Activated naive CD8-positive, alpha-beta T cell treated with anti-CD3 and anti-CD28 coated beads, Interleukin-2, amount 10 ng/mL, durations not matched to agents 7 days and 5 days (primary cell): ENCODE data around the gene GTF2B. TPM values are rescaled to one million over a fixed set of nuclear protein-coding genes. Genes with fewer than 3 reads are reported as not detected.
A peak's percentile ranks its signal among the peaks of the same experiment; 100 is the strongest.
"Not testable (repeated sequence)": the region's sequence is repeated elsewhere in the genome, so short reads cannot be mapped to it uniquely, and the experiment has no call there.

Experiments
- ATAC-seq: fragments of 150-1000 bp; cut with Tn5 transposase; one replicate; pipeline ENCODE4 v1.10.0; 2021; ENCODE audit warnings: low read depth, moderate library complexity
- POLR2A ChIA-PET: fragments of 350-600 bp; sonication (Branson Sonifier 250); formaldehyde crosslinking; loops from one replicate; lab custom pipeline; 2021; ENCODE audit warnings: antibody characterized with exemption; lab: Charles Lee
- DNase-seq: peaks from one replicate; pipeline ENCODE4 v3.0.0; 2021
- H3K27ac Mint-ChIP-seq: one replicate; pipeline ENCODE4 v1.8.0; 2022; ENCODE audit warnings: mild to moderate bottlenecking, mixed read lengths
- H3K27me3 Mint-ChIP-seq: one replicate; pipeline ENCODE4 v1.8.0; 2022; ENCODE audit warnings: mild to moderate bottlenecking, moderate library complexity, mixed read lengths
- H3K36me3 Mint-ChIP-seq: one replicate; pipeline ENCODE4 v1.8.0; 2021; ENCODE audit warnings: mild to moderate bottlenecking, mixed read lengths
- H3K4me1 Mint-ChIP-seq: one replicate; pipeline ENCODE4 v1.8.0; 2021; ENCODE audit warnings: mixed read lengths
- H3K4me3 Mint-ChIP-seq: one replicate; pipeline ENCODE4 v1.8.0; 2022; ENCODE audit warnings: mild to moderate bottlenecking, moderate library complexity, mixed read lengths
- H3K9me3 Mint-ChIP-seq: one replicate; pipeline ENCODE4 v1.8.0; 2021; ENCODE audit warnings: mixed read lengths
- total RNA-seq, 2 experiments: library from RNA; stranded (reverse); gene quantifications; one replicate each; pipeline ENCODE4 v1.2.3, GENCODE V29; 2021

GTF2B gene
- total RNA-seq, 2 experiments from 2014 or later = 40.2 to 41.7 TPM

DNA sequence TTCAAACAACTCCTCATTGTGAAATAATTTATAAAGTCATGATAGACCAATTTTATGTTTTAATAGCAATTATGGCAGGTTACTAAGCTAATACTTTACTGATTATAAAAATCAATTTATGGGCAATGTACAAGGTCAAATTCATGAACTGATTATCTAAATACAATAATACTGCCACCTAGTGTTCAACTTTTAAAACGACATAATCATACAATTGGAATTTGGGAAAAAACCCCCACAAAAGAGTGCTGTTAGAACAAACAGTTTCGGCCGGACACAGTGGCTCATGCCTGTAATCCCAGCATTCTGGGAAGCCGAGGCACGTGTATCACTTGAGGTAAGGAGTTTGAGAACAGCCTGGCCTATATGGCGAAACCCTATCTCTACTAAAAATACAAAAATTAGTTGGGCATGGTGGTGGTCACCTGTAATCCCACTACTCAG is 14.0 kb downstream of the GTF2B start:
- Mint-ChIP-seq H3K9me3 (no peaks in the 10 kb centered on the region), H3K36me3 (peaks cover 14% of the 10 kb centered on the region), H3K27me3 (no peaks in the 10 kb centered on the region), H3K4me3 (no peak overlapping the region), H3K27ac (no peak overlapping the region), H3K4me1 (peaks cover 20% of the 10 kb centered on the region)
- DNase-seq = no peak
- POLR2A ChIA-PET = interaction anchor here (0.7 kb wide), 1 partner anchor 11 kb away, joined by 3 read pairs; no protein-coding TSS in a partner anchor
- no peak for ATAC-seq

DNA sequence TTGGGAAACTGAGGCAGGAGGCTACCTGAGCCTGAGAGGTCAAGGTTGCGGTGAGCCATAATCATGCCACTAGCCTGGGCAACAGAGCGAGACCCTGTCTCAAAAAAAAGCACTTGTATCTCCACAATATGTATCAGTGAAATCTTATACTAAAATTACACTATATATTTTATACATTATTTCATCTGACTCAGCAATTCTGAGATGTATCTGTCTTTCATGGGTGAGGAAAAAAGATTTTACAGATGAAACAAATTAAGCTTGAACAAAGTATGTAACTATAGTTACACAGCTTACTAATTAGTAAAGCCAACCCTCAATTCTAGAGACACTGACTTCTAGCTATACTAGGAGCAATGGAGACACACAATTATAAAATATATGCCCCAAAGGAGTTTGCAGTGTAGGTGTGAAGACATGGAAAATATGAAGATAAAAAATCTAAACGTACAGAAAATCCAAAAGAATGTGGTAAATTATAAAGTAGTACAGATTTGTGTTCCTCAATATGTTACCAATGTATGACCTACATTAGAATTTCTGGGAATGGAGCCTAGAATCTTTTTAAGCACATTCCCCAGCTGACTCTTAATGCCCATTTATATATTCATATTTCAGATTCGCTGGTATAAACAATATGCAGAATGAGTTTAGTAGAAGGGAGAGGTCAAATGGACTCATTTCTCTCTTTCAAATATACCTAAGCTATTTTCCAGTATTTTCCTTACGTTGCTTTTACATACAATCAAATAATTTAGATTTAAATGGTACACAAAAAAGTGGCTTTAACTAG is 14.6 kb downstream of the GTF2B start:
- Mint-ChIP-seq H3K9me3 (no peaks in the 10 kb centered on the region), H3K4me1 (peaks cover 17% of the 10 kb centered on the region), H3K27me3 (no peaks in the 10 kb centered on the region), H3K27ac (no peak overlapping the region), H3K4me3 (no peak overlapping the region), H3K36me3 (peaks cover 14% of the 10 kb centered on the region)
- POLR2A ChIA-PET = interaction anchor here (0.7 kb wide), 1 partner anchor 12 kb away, joined by 3 read pairs; no protein-coding TSS in a partner anchor
- DNase-seq = no peak
- no peak for ATAC-seq

DNA sequence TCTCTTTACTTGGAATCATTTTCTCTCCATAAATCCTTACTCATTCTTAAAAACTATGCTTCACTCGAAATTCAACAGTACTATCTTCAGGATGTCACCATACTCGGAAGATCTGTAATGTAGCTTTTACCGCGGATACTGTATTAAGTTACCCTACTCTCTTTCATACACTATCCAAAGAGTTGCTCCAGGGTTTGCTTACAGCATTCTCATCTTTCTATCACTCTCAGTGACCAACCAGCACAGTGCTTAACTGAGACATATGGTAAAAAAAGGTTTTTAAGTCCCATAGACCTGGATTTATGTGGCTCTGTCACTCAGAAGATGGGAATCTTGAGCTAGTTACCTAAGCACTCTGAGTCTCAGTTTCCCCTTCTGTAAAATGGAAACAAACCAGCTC is 15.8 kb downstream of the GTF2B start:
- Mint-ChIP-seq H3K27me3 (no peaks in the 10 kb centered on the region), H3K4me1 (peaks cover 17% of the 10 kb centered on the region), H3K27ac (no peak overlapping the region), H3K9me3 (no peaks in the 10 kb centered on the region), H3K36me3 (peaks cover 18% of the 10 kb centered on the region), H3K4me3 (no peak overlapping the region)
- ATAC-seq (no peak), DNase-seq (no peak)
- POLR2A ChIA-PET = no interaction called here

DNA sequence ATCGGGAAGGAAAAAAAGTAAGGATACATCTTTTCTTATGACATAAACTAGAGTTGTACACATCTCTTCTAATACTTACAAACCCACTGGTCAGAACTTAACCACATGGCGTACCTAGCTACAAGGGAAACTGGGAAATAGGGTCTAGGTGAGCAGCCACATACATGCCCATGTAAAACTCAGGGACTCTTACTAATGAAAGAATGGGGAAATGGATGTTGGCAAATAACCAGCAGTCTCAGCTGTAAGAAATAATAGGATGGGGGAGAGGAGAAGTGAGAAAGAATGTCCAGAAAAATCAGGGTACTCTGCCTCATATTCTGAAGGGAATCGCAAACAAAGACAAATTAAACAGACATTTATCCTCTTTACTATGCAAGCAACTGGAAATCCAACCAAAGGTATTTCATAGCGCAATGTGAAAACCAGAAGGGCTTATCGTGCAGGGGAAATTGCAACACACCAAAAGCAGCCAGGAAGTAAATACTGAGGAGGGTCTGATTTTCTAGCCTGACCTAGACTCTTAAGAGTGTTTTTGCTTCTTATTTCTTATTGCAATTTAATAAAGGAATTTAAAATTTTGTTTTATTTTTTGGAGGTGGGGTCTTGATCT is 17.5 kb downstream of the GTF2B start:
- Mint-ChIP-seq H3K36me3 (peaks cover 19% of the 10 kb centered on the region), H3K27me3 (no peaks in the 10 kb centered on the region), H3K4me1 (peaks cover 20% of the 10 kb centered on the region), H3K27ac (no peak overlapping the region), H3K9me3 (no peaks in the 10 kb centered on the region), H3K4me3 (no peak overlapping the region)
- POLR2A ChIA-PET = interaction anchor here (0.7 kb wide), 1 partner anchor 20 kb away, joined by 7 read pairs; no protein-coding TSS in a partner anchor
- no peak for ATAC-seq
- no peak for DNase-seq

DNA sequence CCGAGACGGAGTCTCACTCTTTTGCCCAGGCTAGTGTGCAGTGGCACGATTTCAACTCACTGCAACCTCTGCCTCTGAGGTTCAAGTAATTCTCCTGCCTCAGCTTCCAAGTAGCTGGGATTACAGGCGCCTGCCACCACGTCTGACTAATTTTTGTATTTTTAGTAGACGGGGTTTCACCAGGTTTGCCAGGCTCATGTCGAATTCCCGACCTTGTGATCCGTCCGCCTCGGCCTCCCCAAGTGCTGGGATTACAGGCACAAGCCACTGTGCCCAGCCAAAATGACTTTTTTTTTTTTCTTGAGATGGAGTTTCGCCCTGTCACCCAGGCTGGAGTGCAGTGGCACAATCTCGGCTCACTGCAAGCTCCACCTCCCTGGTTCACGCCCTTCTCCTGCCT is 21.7 kb downstream of the GTF2B start:
- H3K4me1 Mint-ChIP-seq = peaks cover 24% of the 10 kb centered on the region
- H3K4me3 Mint-ChIP-seq, POLR2A ChIA-PET, H3K27ac Mint-ChIP-seq, H3K9me3 Mint-ChIP-seq, DNase-seq, H3K27me3 Mint-ChIP-seq, ATAC-seq: not testable (repeated sequence)
- peaks cover 26% of the 10 kb centered on the region for H3K36me3 Mint-ChIP-seq

DNA sequence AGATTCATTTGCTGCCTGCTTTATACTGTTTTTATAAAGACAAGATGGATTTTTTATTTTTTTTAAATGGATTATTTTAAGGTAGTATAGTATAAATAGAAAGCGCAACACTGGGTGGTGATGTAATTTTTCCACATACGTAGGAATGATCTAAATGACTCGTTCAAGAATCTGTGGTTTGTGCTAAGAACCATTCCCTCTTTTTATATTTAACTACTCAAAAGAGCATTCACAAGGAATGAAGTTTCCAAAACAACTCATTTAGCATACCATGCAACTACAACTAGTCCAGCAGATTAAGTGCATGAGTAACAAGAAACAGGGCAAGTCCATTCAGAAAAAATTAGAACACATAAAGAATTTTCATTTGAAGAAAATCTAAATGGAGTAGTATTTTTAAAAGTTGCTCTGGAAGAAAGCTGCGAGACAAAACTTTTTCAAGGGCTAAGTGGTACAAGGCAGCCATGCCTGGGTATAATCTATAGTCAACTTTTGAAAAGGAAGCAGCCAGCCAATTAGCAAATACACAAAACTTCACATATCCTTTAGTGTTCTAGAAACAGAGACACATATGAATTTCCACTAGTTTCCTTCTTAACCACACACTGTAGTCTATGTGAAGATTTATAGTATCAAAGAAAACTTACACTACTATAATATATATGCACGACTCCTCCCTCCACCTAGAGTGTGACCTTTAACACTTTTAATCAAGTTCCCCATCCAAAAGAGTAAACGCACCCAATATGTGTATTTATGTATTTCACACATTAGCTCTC is 23.4 kb downstream of the GTF2B start:
- ATAC-seq (peak; percentile 45), DNase-seq (no peak)
- no peak overlapping the region for H3K4me3 Mint-ChIP-seq
- peaks cover 16% of the 10 kb centered on the region for H3K4me1 Mint-ChIP-seq
- H3K27ac Mint-ChIP-seq = no peak overlapping the region
- no peaks in the 10 kb centered on the region for H3K27me3 Mint-ChIP-seq
- POLR2A ChIA-PET = no interaction called here
- peaks cover 28% of the 10 kb centered on the region for H3K36me3 Mint-ChIP-seq
- no peaks in the 10 kb centered on the region for H3K9me3 Mint-ChIP-seq

DNA sequence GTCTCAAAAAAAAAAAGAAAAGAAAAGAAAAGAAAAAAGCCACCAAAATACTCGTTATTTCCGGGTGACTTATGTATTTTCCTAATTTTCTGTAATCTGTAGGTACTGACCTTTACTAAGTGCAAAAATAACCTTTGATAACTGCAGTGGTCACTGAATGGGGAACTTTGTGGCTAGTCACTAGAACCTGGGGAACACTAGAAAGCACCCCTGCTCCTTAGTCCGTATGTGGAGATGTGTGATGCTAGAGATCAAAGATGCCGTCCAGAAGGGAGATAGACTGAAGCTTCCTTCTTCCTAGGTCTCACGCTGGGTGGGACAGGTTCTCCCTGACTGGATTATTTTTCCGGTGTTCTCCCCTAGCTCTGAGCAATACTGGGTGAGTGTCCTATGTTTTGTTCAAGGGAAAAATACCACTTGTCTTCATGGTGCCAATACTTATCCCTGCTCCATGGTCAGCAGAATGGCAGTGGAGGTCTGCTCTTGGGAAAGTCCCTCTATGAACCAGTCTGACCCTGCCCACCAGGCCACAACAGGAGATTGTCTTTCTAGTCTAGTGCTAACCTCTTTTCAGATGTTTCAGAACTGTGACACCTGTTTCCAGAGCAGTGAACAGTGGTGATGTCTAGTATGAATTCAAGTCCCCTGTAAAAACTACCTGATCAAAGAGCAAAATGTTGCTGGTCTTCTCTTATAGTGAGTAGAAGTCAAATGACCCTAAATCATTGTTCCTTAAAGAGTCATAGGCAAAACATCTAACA is 39.9 kb downstream of the GTF2B start:
- no peaks in the 10 kb centered on the region for H3K27me3 Mint-ChIP-seq
- H3K27ac Mint-ChIP-seq = no peak overlapping the region
- H3K9me3 Mint-ChIP-seq = no peaks in the 10 kb centered on the region
- H3K4me1 Mint-ChIP-seq = peaks cover 1% of the 10 kb centered on the region
- peaks cover 23% of the 10 kb centered on the region for H3K36me3 Mint-ChIP-seq
- POLR2A ChIA-PET = interaction anchor here (0.7 kb wide), 1 partner anchor 141 kb away, joined by 3 read pairs; no protein-coding TSS in a partner anchor
- DNase-seq (no peak), ATAC-seq (no peak)
- H3K4me3 Mint-ChIP-seq = no peak overlapping the region

DNA sequence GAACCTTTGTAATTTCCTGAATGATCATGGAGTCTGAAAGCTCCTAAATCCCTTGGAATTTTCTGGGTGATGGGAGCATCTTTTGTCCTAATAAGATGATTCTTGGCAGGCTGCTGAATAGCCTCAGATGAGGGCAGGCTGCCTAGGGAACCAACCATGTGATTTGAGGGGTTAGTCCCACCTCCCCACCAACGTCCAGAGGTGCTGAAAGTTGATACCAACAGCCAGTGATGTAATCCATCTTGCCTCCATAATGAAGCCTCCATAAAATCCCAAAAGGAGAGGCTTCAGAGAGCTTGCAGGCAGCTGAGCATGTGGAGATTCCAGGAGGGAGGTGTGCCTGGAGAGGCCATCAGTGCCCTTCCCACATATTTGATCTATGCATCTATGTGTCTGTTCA is 43.7 kb downstream of the GTF2B start:
- H3K27me3 Mint-ChIP-seq = no peaks in the 10 kb centered on the region
- no peak overlapping the region for H3K27ac Mint-ChIP-seq
- no peak for ATAC-seq
- no peak overlapping the region for H3K4me3 Mint-ChIP-seq
- peaks cover 11% of the 10 kb centered on the region for H3K36me3 Mint-ChIP-seq
- no peak for DNase-seq
- H3K9me3 Mint-ChIP-seq = no peaks in the 10 kb centered on the region
- no peaks in the 10 kb centered on the region for H3K4me1 Mint-ChIP-seq
- POLR2A ChIA-PET = no interaction called here

DNA sequence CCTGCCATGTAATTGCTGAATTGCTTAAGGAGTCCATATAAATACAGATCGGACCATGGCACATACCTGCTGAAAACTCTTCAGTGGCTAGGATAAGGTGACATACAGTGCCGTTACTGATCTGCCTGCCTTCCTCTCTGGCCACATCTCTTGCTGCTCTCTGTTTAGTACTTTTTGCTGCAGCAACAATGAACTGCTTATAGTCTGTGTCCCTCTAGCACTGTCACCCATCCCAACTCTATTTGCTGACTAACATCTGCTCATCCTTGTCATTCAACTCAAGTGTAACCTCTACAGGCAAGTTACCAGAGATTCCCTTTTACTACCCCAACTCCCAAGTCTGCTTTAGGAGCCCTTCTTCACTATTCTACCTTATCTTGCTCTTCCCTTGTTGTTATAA is 65.6 kb downstream of the GTF2B start:
- Mint-ChIP-seq H3K36me3 (peaks cover 14% of the 10 kb centered on the region), H3K4me1 (no peaks in the 10 kb centered on the region), H3K4me3 (no peak overlapping the region), H3K9me3 (no peaks in the 10 kb centered on the region), H3K27ac (no peak overlapping the region), H3K27me3 (no peaks in the 10 kb centered on the region)
- DNase-seq (no peak), ATAC-seq (no peak)
- POLR2A ChIA-PET = no interaction called here

DNA sequence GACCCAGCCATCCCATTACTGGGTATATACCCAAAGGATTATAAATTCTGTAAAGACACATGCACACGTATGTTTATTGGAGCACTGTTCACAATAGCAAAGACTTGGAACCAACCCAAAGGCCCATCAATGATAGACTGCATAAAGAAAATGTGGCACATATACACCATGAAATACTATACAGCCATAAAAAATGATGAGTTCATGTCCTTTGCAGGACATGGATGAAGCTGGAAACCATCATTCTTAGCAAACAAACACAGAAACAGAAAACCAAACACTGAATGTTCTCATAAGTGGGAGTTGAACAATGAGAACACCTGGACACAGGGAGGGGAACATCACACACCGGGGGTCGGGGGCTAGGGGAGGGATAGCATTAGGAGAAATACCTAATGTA is 71.7 kb downstream of the GTF2B start:
- H3K9me3 Mint-ChIP-seq, DNase-seq, ATAC-seq, H3K27me3 Mint-ChIP-seq, H3K4me3 Mint-ChIP-seq, H3K27ac Mint-ChIP-seq, H3K4me1 Mint-ChIP-seq, POLR2A ChIA-PET: not testable (repeated sequence)
- peaks cover 30% of the 10 kb centered on the region for H3K36me3 Mint-ChIP-seq

DNA sequence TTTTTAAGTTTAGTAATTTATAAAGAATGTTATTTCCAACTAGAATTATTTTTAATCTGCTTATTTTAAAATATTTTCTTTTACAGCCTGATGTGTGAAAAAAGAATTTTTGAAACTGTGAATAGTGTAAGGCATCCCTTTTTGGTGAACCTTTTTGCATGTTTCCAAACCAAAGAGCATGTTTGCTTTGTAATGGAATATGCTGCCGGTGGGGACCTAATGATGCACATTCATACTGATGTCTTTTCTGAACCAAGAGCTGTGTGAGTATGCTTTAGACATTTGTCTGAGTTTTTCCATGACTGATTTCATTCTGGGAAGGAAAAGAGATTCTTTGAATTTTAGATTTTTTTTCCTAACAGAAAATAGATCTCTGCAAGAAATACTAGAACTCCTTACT is 77.9 kb downstream of the GTF2B start:
- DNase-seq (no peak), ATAC-seq (no peak)
- Mint-ChIP-seq H3K4me1 (peaks cover 4% of the 10 kb centered on the region), H3K27ac (no peak overlapping the region), H3K9me3 (no peaks in the 10 kb centered on the region), H3K36me3 (peaks cover 32% of the 10 kb centered on the region), H3K4me3 (no peak overlapping the region), H3K27me3 (no peaks in the 10 kb centered on the region)
- POLR2A ChIA-PET = no interaction called here

DNA sequence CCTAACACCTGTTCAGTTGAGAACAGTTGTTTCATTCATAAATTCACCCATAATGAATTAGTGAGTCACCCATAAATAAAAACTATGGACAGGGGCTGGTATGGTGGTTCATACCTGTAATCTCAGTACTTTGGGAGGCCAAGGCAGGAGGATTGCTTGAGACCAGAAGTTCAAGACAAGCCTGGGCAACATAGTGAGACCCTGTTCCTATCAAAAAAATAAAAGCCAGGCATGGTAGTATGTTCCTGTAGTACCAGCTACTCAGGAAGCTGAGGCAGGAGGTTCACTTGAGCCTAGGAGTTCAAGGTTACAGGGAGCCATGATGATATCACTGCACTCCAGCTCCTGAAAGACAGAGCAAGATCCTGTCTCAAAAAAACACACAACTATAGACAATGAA is 79.0 kb downstream of the GTF2B start:
- Mint-ChIP-seq H3K36me3 (peaks cover 24% of the 10 kb centered on the region), H3K27me3 (no peaks in the 10 kb centered on the region), H3K27ac (no peak overlapping the region), H3K9me3 (no peaks in the 10 kb centered on the region), H3K4me1 (peaks cover 4% of the 10 kb centered on the region), H3K4me3 (no peak overlapping the region)
- no peak for ATAC-seq
- DNase-seq = no peak
- POLR2A ChIA-PET = no interaction called here

DNA sequence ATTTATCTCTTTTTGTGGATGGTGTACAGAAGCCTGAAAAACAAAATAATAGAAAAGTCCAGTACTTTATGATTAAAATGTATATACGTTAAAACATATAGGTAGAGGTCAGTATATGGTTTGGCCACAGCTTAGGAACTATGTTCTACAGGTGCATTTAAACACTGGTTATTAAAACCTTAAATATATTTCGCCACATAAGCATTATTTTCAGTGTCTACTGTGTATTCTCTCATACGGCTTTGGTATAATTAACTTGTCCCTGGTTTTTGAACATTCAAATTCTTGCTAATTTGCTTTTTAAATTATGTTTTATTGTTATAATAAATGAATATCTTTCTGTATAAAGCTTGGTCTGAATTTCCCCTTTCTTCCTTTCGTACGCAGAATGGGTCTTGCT is 87.9 kb downstream of the GTF2B start:
- Mint-ChIP-seq H3K9me3 (peaks cover 5% of the 10 kb centered on the region), H3K36me3 (peaks cover 43% of the 10 kb centered on the region), H3K27ac (no peak overlapping the region), H3K27me3 (no peaks in the 10 kb centered on the region), H3K4me3 (no peak overlapping the region), H3K4me1 (peaks cover 8% of the 10 kb centered on the region)
- POLR2A ChIA-PET = no interaction called here
- ATAC-seq (no peak), DNase-seq (no peak)
